CD4-positive, alpha-beta T cell (primary cell): ENCODE measurements around the gene ADH7. TPM values are rescaled to one million over a fixed set of nuclear protein-coding genes. Genes with fewer than 3 reads are reported as not detected.
"Not testable (repeated sequence)": the region's sequence is repeated elsewhere in the genome, so short reads cannot be mapped to it uniquely, and the experiment has no call there.

Source experiments
- ATAC-seq: fragments of 200-7000 bp; cut with Tn5 transposase; one replicate; pipeline ENCODE4 v1.10.0; 2022; ENCODE audit warnings: mild to moderate bottlenecking; ENCODE audit not compliant: poor library complexity
- CTCF ChIA-PET: fragments of 350-600 bp; sonication (Branson Sonifier 250); formaldehyde crosslinking; loops from one replicate; lab custom pipeline; 2021; ENCODE audit warnings: antibody characterized with exemption, inconsistent platforms; lab: Charles Lee
- POLR2A ChIA-PET: fragments of 350-600 bp; sonication (Branson Sonifier 250); formaldehyde crosslinking; loops from one replicate; lab custom pipeline; 2021; ENCODE audit warnings: antibody characterized with exemption, inconsistent platforms; lab: Charles Lee
- DNase-seq, 14 experiments: peaks; one replicate each; pipeline ENCODE4 v3.0.0-alpha.2; 2013 to 2020; ENCODE audit warnings: mixed read lengths in 2 of 14
- H3K27ac ChIP-seq, 2 donors: one replicate each; pipeline versions ENCODE4 v1.5.1 to v1.7.0; 2013; ENCODE audit warnings: low read length in 2 of 2, low read depth in 1 of 2, mild to moderate bottlenecking in 1 of 2
- H3K27me3 ChIP-seq, 2 experiments: 1 replicate in 1 of 2; 2 replicates in 1 of 2; pipeline versions ENCODE4 v1.6.1 to v1.7.0; 2013; ENCODE audit warnings: low read length in 2 of 2, control low read depth in 1 of 2, mild to moderate bottlenecking in 1 of 2, moderate library complexity in 1 of 2; ENCODE audit not compliant: insufficient read depth in 2 of 2, control insufficient read depth in 1 of 2
- H3K36me3 ChIP-seq: one replicate; pipeline ENCODE4 v1.6.1; 2013; ENCODE audit warnings: low read length, control low read depth; ENCODE audit not compliant: insufficient read depth
- H3K4me1 ChIP-seq: one replicate; pipeline ENCODE4 v1.6.1; 2013; ENCODE audit warnings: low read length, control low read depth; ENCODE audit not compliant: insufficient read depth
- H3K4me3 ChIP-seq: one replicate; pipeline ENCODE4 v1.5.1; 2013; ENCODE audit warnings: mild to moderate bottlenecking, low read length, moderate library complexity
- H3K9me3 ChIP-seq, 2 experiments: 1 replicate in 1 of 2; 2 replicates in 1 of 2; pipeline versions ENCODE4 v1.6.1 to v1.7.0; 2013; ENCODE audit warnings: low read length in 2 of 2, mild to moderate bottlenecking in 2 of 2, control low read depth in 1 of 2, moderate library complexity in 1 of 2; ENCODE audit not compliant: control insufficient read depth in 1 of 2, insufficient read depth in 1 of 2
- H3K27ac Mint-ChIP-seq: one replicate; pipeline ENCODE4 v1.8.0; 2020; ENCODE audit warnings: mixed read lengths
- H3K27me3 Mint-ChIP-seq: one replicate; pipeline ENCODE4 v1.8.0; 2021; ENCODE audit warnings: mixed read lengths
- H3K36me3 Mint-ChIP-seq: one replicate; pipeline ENCODE4 v1.8.0; 2021; ENCODE audit warnings: low read depth, mixed read lengths
- H3K4me1 Mint-ChIP-seq: one replicate; pipeline ENCODE4 v1.8.0; 2021; ENCODE audit warnings: low read depth, mixed read lengths
- H3K4me3 Mint-ChIP-seq: one replicate; pipeline ENCODE4 v1.8.0; 2020; ENCODE audit warnings: mild to moderate bottlenecking, mixed read lengths
- H3K9me3 Mint-ChIP-seq: one replicate; pipeline ENCODE4 v1.8.0; 2020; ENCODE audit warnings: mixed read lengths
- intact Hi-C, 2 experiments: fragments of 100-400 bp; cut with DNase I in 1 of 2; cut with micrococcal nuclease in 1 of 2; formaldehyde crosslinking; loops; one replicate each; pipeline versions ENCODE4 v1.15.1 to v1.9.0; 2023 to 2025; cut with DNase I, micrococcal nuclease
- total RNA-seq, 174 experiments: library from RNA in 2 of 174; stranded (reverse) in 2 of 174; gene quantifications; one replicate each; pipeline ENCODE4 v1.2.3 and lab custom pipeline; 2021 to 2026
- TF ChIP-seq, protein P1 (sequence below): fragments of 200-600 bp; IDR thresholded peaks from one replicate; pipeline ENCODE4 v1.8.0; 2022; ENCODE audit warnings: antibody characterized with exemption, mild to moderate bottlenecking

The ADH7 gene
- total RNA-seq, 2 experiments from 2014 or later = not detected

DNA sequence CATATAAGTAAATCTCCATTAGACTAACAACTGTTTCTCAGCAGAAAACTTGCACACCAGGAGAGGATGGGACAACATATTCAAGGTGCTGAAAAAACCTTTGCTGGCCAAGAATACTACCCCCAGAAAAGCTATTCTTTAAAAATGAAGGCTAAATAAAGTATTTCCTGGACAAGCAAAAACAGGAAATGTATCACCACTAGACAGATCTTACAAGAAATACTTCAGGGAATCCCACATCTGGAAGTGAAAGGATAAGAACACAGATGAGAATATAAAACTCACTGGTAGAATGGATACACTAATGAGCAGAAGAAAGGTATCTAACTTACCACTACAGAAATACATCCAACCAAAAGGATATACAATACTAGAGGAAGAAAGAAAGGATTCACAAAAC is 55.6 kb downstream of the ADH7 start:
- Histone ChIP-seq H3K27ac (no peak overlapping the region), H3K36me3 (no peaks in the 10 kb centered on the region), H3K27me3 (no peaks in the 10 kb centered on the region), H3K4me1 (no peaks in the 10 kb centered on the region), H3K9me3 (peaks cover 0 to 4% of the 10 kb centered on the region in 2 experiments), H3K4me3 (no peak overlapping the region)
- no peaks in the 10 kb centered on the region for H3K4me1 Mint-ChIP-seq
- no peak overlapping the region for H3K27ac Mint-ChIP-seq
- no peak overlapping the region for H3K4me3 Mint-ChIP-seq
- H3K27me3 Mint-ChIP-seq = peaks cover 24% of the 10 kb centered on the region
- intact Hi-C loops = no loop called here
- ChIA-PET POLR2A (no interaction called here), CTCF (interaction anchor here (0.7 kb wide), 1 partner anchor 15 kb away, joined by 3 read pairs; no protein-coding TSS in a partner anchor)
- no peaks in the 10 kb centered on the region for H3K36me3 Mint-ChIP-seq
- ATAC-seq = no peak
- H3K9me3 Mint-ChIP-seq = peaks cover 3% of the 10 kb centered on the region
- DNase-seq = no peak
- TF ChIP-seq, protein P1, sequence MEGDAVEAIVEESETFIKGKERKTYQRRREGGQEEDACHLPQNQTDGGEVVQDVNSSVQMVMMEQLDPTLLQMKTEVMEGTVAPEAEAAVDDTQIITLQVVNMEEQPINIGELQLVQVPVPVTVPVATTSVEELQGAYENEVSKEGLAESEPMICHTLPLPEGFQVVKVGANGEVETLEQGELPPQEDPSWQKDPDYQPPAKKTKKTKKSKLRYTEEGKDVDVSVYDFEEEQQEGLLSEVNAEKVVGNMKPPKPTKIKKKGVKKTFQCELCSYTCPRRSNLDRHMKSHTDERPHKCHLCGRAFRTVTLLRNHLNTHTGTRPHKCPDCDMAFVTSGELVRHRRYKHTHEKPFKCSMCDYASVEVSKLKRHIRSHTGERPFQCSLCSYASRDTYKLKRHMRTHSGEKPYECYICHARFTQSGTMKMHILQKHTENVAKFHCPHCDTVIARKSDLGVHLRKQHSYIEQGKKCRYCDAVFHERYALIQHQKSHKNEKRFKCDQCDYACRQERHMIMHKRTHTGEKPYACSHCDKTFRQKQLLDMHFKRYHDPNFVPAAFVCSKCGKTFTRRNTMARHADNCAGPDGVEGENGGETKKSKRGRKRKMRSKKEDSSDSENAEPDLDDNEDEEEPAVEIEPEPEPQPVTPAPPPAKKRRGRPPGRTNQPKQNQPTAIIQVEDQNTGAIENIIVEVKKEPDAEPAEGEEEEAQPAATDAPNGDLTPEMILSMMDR = no peak

DNA sequence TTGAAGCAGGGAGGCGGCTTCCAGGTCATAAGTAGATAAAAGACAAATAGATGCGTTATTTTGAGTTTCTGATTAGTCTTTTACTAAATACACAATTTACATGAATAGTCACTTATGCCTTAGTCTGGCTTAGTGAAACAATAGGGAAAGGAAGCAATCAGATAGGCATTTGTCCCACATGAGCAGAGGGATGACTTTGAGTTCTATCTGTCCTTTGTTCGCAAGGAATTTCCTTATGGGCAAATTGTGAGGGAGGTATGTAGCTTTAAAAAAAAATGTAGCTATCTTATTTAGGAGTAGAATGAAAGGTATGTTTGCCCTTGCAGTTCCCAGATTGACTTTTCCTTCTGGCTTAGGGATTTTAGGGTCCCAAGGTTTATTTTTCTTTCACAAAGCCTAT is 56.3 kb downstream of the ADH7 start:
- H3K4me3 Mint-ChIP-seq = no peak overlapping the region
- DNase-seq (no peak), ATAC-seq (no peak)
- Histone ChIP-seq H3K4me1 (no peaks in the 10 kb centered on the region), H3K4me3 (no peak overlapping the region), H3K36me3 (no peaks in the 10 kb centered on the region), H3K9me3 (peaks cover 0 to 4% of the 10 kb centered on the region in 2 experiments), H3K27me3 (no peaks in the 10 kb centered on the region), H3K27ac (no peak overlapping the region)
- CTCF ChIA-PET = no interaction called here
- H3K36me3 Mint-ChIP-seq = no peaks in the 10 kb centered on the region
- H3K9me3 Mint-ChIP-seq = peaks cover 3% of the 10 kb centered on the region
- POLR2A ChIA-PET = no interaction called here
- TF ChIP-seq, protein P1 = no peak
- peaks cover 24% of the 10 kb centered on the region for H3K27me3 Mint-ChIP-seq
- no peaks in the 10 kb centered on the region for H3K4me1 Mint-ChIP-seq
- intact Hi-C loops = no loop called here
- no peak overlapping the region for H3K27ac Mint-ChIP-seq

DNA sequence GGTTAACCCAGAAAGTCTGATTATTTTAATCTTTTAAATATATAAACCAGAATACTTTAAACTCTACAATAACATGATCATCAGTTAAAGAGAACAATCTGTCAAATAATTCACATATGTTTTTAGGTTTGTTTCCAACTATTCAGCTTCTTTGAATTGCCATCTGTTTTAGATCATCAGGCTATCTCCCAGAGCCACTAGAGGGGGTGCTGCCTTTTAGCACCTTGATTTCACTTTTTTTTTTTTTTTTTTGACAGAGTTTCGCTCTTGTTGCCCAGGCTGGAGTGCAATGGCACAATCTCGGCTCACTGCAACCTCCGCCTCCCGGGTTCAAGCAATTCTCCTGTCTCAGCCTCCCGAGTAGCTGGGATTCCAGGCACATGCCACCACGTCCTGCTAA is 57.8 kb downstream of the ADH7 start:
- H3K4me3 Mint-ChIP-seq, H3K9me3 ChIP-seq, H3K27ac ChIP-seq, H3K27ac Mint-ChIP-seq, POLR2A ChIA-PET, H3K4me3 ChIP-seq, intact Hi-C loops, H3K27me3 ChIP-seq, H3K9me3 Mint-ChIP-seq, H3K36me3 ChIP-seq, H3K4me1 Mint-ChIP-seq, H3K36me3 Mint-ChIP-seq, DNase-seq, H3K4me1 ChIP-seq, ATAC-seq: not testable (repeated sequence)
- peaks cover 24% of the 10 kb centered on the region for H3K27me3 Mint-ChIP-seq
- CTCF ChIA-PET = interaction anchor here (0.6 to 0.7 kb wide), 2 partner anchors 12 to 14 kb away, joined by 3 read pairs; no protein-coding TSS in a partner anchor

DNA sequence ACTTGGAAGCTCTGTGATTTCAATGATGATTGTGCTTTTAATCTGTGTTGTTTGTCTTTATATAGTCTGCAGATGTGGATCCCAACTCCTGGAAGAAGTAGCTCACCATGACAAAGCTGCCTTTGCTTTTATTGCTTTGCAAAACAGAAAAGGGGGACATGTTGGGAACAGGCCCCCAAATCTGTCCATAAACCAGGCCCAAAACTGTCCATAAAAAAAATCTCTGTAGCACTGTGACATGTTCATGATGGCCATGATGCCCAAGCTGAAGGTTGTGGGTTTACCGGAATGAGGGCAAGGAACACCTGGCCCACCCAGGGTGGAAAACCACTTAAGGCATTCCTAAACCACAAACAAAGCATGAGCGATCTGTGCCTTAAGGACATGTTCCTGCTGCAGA is 62.7 kb downstream of the ADH7 start:
- H3K36me3 ChIP-seq, DNase-seq, H3K4me1 ChIP-seq, H3K36me3 Mint-ChIP-seq, H3K9me3 ChIP-seq, H3K4me3 Mint-ChIP-seq, H3K4me3 ChIP-seq, H3K27me3 ChIP-seq, intact Hi-C loops, ATAC-seq, H3K9me3 Mint-ChIP-seq, H3K27ac Mint-ChIP-seq, POLR2A ChIA-PET, H3K4me1 Mint-ChIP-seq, H3K27ac ChIP-seq, CTCF ChIA-PET: not testable (repeated sequence)
- peaks cover 31% of the 10 kb centered on the region for H3K27me3 Mint-ChIP-seq

DNA sequence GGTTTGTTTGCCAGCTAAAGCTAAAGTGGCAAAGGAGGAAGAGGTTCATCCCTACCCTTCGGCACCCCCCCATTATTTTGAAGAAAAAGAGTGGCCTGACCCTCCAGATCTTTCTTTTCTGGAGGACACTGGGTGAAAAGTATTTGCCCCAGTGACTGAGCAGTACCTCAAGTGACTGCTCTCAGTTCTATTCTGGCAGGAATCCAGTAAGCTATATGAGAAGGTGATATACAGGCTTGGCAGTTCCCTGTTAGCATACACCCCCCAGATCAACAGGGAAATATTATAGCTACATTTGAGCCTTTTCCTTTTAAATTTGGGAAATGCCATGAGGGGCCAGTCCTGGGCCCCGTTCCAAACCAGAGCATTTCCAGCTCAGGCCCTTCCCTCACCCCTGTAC is 67.3 kb downstream of the ADH7 start:
- H3K4me1 ChIP-seq, intact Hi-C loops, H3K4me3 Mint-ChIP-seq, H3K9me3 ChIP-seq, H3K27ac Mint-ChIP-seq, H3K27ac ChIP-seq, H3K4me1 Mint-ChIP-seq, DNase-seq, ATAC-seq, H3K4me3 ChIP-seq, H3K9me3 Mint-ChIP-seq, H3K36me3 Mint-ChIP-seq, POLR2A ChIA-PET, H3K36me3 ChIP-seq, H3K27me3 ChIP-seq: not testable (repeated sequence)
- H3K27me3 Mint-ChIP-seq = peaks cover 34% of the 10 kb centered on the region
- CTCF ChIA-PET = interaction anchor here (1.3 kb wide), 1 partner anchor 10 kb away, joined by 3 read pairs; no protein-coding TSS in a partner anchor
